Measurements from ENCODE around the gene SETD1B.

The SETD1B gene

DNA sequence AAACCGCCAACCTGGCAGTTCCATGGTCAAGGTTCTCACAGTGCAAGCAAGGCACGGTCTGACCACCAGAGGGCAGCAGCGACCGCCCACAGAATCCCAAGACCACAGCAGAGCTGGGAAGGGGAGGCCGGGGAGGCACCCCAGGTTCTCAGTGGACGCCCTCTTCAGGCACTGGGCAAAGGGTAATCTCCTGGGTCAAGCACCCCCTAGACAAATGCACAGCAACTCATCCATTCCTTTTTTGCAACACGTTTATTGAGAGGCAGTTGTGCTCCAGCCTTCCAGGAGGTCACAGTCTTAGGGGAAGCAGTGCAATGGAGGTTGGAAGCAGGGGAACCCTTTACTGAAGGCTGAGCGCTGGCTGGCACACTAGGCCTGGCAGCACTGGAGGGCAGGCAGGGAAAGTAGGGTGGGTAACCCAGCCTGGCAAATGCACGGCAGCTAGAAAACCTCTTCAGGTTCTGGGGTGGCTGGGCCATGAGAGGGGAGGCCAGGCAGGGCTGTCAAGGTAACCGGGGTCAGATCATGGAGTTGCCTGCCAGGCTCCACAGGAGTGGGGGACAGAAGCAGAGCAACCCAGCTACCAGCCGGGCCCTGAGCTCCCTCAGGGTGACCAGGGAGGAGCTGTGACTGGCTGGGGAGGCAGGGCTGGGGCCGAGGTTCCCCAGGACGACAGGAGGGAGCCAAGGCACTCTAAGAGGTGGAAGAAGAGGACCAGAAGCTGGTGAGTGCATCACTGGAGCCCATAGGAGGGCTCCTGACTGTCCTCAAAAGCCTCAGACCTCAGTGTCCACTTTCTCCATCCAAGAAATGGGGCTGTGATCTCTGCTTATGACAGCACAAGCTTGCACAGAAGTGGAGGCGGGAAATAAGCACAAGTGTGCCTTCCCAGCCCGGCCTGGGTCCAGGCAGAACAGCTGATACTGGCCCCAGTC, 8.5 kb upstream of the SETD1B start:
- peak in 2 of 3 donors; percentile 75 for DNase-seq (ENCODE audit: low read depth in 3 of 3)

GRCh38 chr12:121796855-121797751, 6.7 kb upstream of the SETD1B start:
- DNase-seq (ENCODE audit: low read depth in 3 of 3): no peak

- no peak for DNase-seq (ENCODE audit: low read depth in 3 of 3)
Observed at GRCh38 chr12:121797937-121798786, 5.6 kb upstream of the SETD1B start.

- no peak for DNase-seq (ENCODE audit: low read depth in 3 of 3)
Observed at GRCh38 chr12:121798787-121799155, 5.0 kb upstream of the SETD1B start.

GRCh38 chr12:121799156-121799841, 4.5 kb upstream of the SETD1B start:
- no peak for DNase-seq (ENCODE audit: low read depth in 3 of 3)

DNA sequence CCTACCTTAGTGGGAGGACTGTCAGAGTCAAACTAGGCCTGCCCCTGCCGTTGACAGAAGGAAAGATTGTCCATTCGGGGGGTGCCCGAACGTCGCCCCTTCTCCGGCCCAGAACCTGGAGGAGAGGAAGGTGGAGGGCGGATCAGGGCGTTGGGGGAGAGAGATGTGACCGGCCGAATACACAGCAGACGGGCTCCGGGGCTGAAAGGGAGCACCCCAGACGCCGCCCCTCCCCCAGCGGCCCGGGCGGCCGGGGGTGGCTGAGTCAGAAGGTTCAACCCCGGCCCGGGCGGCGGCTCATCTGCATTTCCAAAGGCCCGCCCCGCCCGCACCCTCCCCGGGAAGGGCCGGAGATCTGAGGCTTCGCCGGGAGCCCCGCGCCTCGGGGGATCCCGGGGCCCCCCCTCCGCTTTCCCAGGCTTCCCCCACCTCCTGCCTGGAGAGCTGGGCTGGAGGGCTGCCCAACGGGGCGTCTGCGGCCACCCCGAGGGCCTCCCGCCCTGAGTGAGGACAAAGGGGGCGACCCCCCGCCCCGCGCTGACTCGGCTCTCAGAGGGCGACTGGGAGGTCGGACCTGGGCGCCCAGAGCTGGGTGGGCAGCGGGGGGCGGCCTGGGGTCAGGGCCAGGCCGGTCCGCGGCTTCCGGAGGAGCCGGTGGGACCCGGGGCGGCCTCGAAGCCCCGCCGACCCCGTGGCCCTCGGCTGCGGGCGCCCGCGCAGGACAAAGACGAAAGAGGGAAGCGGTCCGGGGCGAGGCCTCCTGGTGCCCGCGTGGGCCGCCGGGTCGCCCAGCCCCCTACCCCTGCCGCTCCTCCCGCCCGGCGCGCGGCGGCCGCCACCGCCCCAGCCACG, 3.7 kb upstream of the SETD1B start:
- DNase-seq (ENCODE audit: low read depth in 3 of 3): peak in 2 of 3 donors; percentile 65 to 86

- DNase-seq (ENCODE audit: low read depth in 3 of 3): peak in 1 of 3 donors; percentile 68
Observed at GRCh38 chr12:121800694-121801594, 2.9 kb upstream of the SETD1B start.

- no peak for DNase-seq (ENCODE audit: low read depth in 3 of 3)
Observed at GRCh38 chr12:121801595-121802484, 2.0 kb upstream of the SETD1B start.

DNA sequence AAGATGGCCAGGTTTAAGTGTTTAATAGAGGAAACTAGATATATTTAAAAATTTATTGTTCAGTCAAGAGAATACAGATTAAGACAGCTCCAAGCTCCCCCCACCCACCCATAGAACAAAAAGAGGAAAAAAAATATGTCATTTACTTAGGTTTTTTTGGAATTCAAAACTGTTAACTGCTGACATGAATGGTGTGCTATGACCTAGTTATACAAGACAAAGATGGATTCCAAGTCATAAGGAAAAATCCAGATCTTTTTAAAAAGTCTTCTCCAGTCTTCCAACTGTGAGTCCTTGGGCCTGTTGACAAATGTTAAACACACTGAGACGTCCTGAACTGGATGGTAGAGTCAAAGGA, 1.3 kb upstream of the SETD1B start:
- no peak for DNase-seq (ENCODE audit: low read depth in 3 of 3)

DNA sequence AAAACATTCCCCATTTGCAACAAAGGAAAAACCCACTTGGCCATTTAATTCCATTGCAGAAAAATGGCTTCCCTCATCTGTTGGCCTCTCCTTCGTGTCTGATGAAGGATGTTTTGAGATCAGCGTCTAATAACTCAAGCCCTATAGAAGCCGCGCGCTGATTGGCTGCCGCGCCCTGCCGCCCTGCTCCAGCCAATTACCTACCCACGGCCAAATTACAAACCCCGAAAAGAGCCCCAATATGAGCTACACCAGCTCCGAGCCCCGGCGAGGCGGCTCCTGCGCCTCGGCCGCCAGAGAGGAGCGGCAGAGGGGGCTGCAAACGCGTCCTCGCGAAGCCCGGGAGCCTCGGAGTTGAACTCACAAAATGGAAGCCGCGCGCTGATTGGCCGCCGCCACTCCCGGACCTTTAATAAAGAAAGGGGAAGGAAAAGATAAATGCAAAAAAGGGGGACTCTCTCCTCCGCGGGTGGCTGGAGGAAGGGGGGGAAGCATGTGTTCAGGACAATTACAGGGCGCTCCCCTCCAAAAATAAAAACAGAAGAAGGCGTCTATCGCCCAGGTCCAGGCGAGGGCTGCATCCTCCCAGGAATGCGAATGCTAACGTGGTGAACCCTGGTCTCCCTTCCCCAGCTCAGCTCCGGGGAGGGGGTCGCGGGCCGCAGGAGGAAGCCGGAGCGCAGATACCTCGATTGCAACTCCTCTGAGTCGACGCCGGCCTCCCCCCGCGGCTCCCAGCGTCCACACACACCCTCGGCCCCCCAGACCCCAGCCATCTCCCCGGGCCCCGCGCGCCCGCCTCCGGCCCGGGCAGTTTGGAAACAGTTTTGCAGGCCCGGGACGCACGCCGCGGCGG, 738 bp upstream of the SETD1B start:
- peak; percentile 80 to 82 (median 82) for DNase-seq (ENCODE audit: low read depth in 3 of 3)

GRCh38 chr12:121804417-121805111, 755 bp downstream of the SETD1B start:
- DNase-seq (ENCODE audit: low read depth in 3 of 3): no peak

DNA sequence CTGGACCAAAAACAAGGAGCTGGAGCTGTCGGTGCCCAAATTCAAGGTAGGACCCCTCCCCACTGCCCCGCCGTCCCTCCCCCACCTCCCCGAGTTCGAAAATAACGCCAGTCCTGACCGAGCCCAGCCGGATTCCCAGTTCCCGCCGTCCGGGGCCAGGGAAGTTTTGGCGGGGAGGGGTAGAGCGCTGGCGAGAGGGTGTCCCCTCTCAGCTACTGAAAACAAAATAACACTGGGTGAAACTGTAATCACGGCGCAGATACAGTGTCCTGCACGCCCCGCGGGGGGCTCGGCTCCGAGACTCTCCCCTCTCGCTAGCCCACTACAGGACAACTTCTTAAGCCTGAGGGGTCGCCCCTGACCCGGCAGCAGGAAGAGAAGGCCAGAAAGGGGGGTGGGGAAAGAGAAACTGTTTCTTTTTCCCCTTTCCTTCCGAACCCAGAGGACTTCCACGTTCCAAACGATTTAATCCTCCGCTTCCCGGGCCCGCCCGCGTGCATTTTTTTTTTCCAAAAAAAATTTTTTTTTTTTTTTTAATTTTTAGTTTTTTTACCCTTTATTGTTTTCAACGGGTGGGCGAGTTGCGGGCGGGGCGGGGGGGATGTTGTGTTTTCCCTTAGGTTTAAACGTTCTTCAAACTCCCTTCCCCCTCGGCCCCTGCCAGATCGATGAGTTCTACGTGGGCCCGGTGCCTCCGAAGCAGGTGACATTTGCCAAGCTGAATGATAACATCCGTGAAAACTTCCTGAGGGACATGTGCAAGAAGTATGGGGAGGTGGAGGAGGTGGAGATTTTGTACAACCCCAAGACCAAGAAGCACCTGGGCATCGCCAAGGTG, 1.6 kb downstream of the SETD1B start:
- no peak for DNase-seq (ENCODE audit: low read depth in 3 of 3)

DNA sequence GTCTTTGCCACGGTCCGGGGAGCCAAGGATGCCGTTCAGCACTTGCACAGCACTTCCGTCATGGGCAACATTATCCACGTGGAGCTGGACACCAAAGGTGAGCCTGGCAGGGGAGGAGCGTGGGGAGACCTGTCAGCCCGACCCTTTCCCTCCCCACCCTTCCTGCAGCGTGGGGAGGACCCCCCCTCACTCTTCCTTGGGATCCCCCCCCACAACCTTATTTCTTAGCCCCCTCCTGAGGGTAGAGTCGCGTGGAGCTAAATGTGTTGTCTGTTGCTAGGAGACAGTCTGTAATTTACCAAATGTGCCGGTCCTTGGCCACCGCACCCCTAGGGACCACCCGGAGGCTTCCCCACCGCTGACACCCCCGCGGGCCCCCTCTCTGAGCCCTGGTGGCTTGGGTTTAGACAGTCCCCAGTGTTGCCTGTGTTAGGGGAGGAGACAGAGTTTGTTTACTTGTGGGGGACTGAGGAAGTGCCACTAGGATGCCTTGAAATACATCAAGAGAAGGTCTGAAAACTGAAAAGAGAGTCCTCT, 2.3 kb downstream of the SETD1B start:
- DNase-seq (ENCODE audit: low read depth in 3 of 3): no peak

GRCh38 chr12:121806546-121807423, 3.0 kb downstream of the SETD1B start:
- DNase-seq (ENCODE audit: low read depth in 3 of 3): no peak

All from stimulated activated CD4-positive, alpha-beta T cell treated with anti-CD3 and anti-CD28 coated beads, TNF-alpha, amount 100 ng/mL, for 48 hours (primary cell).